GM19438 (cell line): ENCODE results near the gene RNASE12.
"Not testable (repeated sequence)": the region's sequence is repeated elsewhere in the genome, so short reads cannot be mapped to it uniquely, and the experiment has no call there.

Source experiments
- ATAC-seq: cut with Tn5 transposase; IDR thresholded peaks from one replicate; pipeline ENCODE4 v1.9.1; 2021; ENCODE audit warnings: low read depth; ENCODE audit not compliant: unreplicated experiment

The RNASE12 gene, protein sequence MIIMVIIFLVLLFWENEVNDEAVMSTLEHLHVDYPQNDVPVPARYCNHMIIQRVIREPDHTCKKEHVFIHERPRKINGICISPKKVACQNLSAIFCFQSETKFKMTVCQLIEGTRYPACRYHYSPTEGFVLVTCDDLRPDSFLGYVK

GRCh38 chr14:20591235-20591634, at the start of gene RNASE12:
TSS of gene RNASE12 (minus strand) at chr14:20591376. CDS start at chr14:20590723, 653 bp downstream.
- ATAC-seq = no peak

- ATAC-seq = peak; percentile 75
Observed at GRCh38 chr14:20632831-20633691, 41.9 kb upstream of the RNASE12 start.

DNA sequence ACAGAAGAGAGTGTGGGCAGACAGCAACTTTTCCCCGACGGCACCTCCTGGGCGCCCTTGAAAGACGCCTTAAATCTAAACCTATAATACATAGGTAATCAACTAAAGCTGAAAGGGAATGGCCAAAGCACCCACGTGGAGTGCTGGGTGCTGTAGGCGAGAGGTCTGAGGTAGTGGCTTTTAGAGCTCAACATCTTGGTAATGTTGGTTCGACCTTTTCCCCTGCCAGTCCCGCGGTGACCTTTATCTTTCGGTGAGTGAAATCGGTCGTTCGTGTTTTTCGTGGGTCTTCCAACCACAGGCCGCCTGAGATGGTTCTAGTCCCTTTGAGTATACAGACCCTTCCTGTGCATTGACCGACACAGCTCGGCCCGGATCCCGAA, 41.3 kb upstream of the RNASE12 start:
- peak; percentile 28 for ATAC-seq

DNA sequence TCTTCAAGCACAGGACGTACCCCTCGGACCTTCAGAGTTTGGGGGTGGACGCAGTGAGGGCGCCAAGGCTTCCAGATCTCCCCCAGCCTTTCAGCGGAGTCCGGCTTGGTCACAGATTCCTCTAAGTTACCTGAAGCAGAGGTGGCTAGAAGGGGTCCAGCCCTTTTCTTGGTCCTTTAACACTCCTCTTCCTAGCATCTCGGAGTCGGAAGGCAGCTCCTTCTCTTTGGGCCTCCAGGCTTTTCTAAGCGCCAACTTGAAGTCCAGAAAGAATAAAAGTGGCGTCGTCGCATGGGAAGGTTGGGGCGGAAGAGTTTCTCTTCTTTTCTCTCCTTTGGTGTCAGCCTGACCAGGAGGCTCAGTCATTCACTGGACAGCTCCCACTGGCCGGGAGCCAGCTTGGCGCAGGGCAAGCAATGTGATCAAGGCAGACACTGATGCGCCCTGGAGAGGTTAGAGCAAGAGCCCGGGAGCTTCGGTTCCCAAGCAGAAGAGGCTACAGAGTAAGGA, 40.8 kb upstream of the RNASE12 start:
- no peak for ATAC-seq

DNA sequence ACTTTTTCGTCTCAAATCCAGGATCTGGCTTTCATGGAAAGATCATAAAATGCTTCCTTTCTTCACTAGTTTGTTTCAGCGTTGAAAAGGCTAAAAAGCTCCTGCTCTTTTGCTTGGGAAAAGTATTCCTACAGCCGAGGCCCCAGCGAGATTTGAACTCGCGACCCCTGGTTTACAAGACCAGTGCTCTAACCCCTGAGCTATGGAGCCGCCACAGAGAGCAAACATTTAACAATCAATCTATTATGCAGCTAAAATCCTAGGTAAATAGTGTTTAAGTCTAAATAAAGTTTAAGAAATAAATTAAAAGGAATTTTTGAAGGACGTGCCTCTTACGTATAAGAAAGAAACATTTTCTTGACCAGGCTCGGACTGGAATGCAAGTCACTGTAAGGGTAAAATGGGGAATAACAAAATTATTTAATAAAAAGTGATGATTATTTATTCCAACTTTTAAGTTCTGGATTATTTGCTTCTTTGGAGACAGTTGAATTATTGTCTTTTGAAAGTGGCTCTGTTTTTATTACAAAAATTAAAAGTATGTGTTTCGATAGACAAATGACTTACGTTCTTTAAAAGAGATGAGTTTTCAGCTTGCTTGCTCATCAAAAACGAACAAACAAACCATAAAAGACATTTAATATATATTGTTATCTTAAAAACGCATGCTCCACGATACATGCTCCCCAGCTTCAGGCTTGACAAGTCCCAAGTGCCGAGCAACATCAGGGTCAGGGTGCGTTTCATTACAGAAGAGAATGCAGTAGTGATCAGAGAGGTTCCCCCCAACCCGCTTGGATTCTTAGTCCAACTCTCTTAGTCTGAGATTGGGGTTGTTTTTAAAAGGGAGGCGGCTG, 40.1 kb upstream of the RNASE12 start:
- no peak for ATAC-seq

GRCh38 chr14:20630340-20631022, 39.3 kb upstream of the RNASE12 start:
- no peak for ATAC-seq

GRCh38 chr14:20628063-20628854, 37.1 kb upstream of the RNASE12 start:
- ATAC-seq = no peak

- no peak for ATAC-seq
Observed at GRCh38 chr14:20627346-20628027, 36.3 kb upstream of the RNASE12 start.

DNA sequence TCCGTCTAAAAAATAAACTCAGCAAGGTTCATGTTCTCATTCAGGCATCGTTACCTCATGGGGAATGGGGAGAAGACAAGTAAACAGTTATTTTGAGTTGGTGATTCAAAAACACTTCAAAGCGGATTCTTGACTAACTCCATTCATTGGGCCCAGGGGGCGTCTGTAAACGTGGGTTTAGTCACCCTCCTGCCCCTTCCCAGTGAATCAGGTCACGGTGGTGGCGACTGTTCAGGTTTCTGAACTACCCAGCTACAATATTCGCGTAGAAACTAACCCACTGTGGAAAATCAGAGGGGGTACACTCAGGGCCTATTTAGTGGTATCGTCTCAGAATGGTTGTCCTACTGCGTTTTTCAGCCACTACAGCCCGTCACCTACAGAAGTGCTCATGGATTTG, 35.1 kb upstream of the RNASE12 start:
- ATAC-seq = no peak

GRCh38 chr14:20624495-20625070, 33.4 kb upstream of the RNASE12 start:
- ATAC-seq = no peak

- no peak for ATAC-seq
Observed at GRCh38 chr14:20623798-20624197, 32.6 kb upstream of the RNASE12 start.

DNA sequence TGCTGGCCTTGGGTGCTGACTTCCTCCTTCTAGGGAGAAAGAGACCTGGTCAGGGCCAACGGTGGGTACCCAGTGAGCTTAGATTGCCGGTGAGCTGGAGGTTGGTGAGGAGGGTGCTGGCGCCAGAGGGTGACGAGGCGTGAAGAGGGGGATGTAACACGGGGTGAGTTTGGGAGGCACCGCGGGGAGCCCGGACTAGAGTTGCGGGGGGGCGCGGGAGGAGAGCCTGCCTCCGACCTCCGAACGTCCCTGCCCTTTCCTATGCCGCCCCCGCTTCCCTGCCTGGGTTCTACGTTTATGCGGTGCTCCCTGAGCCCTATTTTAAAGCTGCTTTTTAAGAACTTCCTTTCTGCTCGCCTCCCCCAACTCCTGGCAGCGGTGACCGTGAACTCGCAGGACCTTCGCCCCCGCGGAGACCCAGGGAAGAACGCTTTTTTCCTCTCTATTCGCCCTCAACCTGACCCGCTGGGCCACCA, 31.7 kb upstream of the RNASE12 start:
- ATAC-seq = no peak

GRCh38 chr14:20620798-20621478, 29.8 kb upstream of the RNASE12 start:
- no peak for ATAC-seq

DNA sequence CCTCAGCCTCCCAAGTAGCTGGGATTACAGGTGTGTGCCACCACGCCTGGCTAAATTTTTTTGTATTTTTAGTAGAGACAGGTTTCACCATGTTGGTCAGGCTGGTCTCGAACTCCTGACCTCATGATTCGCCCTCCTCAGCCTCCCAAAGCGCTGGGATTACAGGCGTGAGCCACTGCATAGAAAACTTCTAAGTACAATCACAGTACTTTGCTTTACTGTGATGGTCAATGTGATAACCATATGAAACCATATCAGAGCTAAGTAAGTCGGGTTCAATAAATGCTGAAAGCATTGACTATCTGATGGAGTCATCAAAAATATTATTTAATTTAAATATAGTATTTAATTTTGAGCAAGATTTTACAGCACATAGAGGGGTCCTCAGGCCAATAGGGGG, 28.5 kb upstream of the RNASE12 start:
- not testable (repeated sequence) for ATAC-seq

DNA sequence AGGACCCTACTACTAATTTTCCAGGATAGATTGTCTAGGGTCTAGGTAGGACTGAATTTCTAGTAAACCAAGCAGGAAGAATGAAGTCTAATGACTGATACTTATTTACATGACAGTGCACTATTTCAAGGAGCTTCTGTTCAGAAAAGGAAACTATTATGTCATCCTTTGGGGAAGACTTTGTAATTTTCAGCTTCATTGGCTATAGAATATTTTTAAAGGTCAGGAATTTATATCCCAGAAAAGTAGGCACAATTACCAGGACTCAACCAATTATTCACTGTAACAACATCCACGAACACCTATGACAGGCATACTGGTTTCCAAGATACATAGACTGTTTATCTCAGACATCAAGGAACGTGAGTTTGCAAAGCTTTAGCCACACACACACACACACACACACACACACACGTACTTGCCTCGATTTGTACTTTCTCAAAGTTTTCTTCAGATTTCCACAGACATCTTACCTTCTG, 27.1 kb upstream of the RNASE12 start:
- no peak for ATAC-seq

DNA sequence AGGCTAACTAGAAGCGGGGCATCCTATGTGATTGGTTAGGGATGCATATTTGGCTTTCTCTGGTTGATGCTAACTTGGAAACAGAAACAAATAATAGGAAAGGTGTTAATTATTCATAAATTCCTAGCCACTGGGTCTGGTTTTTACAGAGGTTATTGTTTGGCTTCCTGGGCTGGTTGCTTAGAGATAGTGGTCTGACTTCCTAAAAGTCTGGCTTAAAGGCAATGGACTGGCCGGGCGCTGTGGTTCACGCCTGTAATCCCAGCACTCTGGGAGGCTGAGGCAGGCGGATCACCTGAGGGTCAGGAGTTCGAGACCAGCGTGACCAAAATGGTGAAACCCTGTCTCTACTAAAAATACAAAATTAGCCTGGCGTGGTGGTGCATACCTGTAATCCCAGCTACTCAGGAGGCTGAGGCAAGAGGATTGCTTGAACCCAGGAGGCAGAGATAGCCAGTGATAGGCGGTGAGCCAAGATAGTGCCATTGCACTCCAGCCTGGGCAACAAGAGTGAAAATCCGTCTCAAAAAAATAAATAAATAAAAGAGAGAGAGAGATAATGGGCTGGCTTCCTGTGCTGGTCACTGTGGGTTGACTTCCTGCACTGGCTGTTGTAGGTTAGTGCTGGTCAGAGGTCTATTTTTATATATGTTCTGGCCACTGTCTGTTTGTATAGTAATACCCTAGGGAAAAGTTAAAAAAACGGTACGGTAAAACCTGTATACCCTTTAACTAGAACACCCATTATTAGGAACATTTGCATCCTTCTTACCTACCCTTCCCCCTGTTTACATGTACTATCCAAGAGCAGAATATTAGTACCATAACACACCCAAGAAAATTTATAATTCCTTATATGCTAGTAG, 26.2 kb upstream of the RNASE12 start:
- ATAC-seq = peak; percentile 46

DNA sequence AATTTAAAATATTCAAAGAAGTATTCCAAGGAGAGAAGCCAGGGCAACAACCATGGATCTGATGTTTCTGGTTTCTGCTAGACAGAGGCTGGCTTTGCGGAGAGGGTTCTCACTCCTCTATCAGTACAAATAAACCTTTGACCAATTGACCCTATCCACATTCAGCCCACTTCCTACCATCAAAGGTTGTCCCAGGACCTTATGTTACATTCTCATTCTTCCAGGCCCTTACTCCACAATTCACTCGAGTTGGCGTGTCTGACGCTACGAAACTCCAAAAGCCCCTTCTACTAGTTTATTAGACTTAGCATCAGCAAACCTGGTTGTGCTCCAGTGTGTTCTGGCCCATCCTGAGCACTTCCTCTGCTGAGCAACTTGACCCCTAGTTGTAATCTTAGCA, 24.8 kb upstream of the RNASE12 start:
- no peak for ATAC-seq
